GM23338 (cell line): ENCODE data around the gene NFATC3. TPM values are rescaled to one million over a fixed set of nuclear protein-coding genes. Genes with fewer than 3 reads are reported as not detected.

Experiments used
- ATAC-seq: fragments of 200-7000 bp; cut with Tn5 transposase; 3 replicates; pipeline ENCODE4 v1.9.1; 2020
- DNase-seq: peaks from one replicate; pipeline ENCODE4 v3.0.0-alpha.2; 2015; ENCODE audit warnings: low spot score
- H2AFZ ChIP-seq: fragments of 200-600 bp; sonication (generic); 2 replicates; pipeline ENCODE4 v1.8.0; 2016; ENCODE audit warnings: antibody characterized with exemption, mild to moderate bottlenecking, moderate library complexity
- H3F3A ChIP-seq: fragments of 200-600 bp; sonication (generic); replicated peaks from 2 replicates; pipeline ENCODE4 v1.8.0; 2017; ENCODE audit warnings: antibody characterized with exemption, mixed run types, low read depth
- H3K27ac ChIP-seq: fragments of 200-600 bp; sonication (generic); 2 replicates; pipeline ENCODE4 v1.6.1; 2016; ENCODE audit warnings: low read depth
- H3K27me3 ChIP-seq: fragments of 200-600 bp; sonication (generic); 2 replicates; pipeline ENCODE4 v1.8.0; 2016; ENCODE audit warnings: mild to moderate bottlenecking, mixed run types, moderate library complexity; ENCODE audit not compliant: insufficient read depth
- H3K36me3 ChIP-seq: fragments of 200-600 bp; sonication (generic); 2 replicates; pipeline ENCODE4 v1.8.0; 2016; ENCODE audit warnings: mild to moderate bottlenecking; ENCODE audit not compliant: insufficient read depth
- H3K4me1 ChIP-seq: fragments of 200-600 bp; sonication (generic); 2 replicates; pipeline ENCODE4 v1.8.0; 2016; ENCODE audit warnings: mild to moderate bottlenecking, moderate library complexity; ENCODE audit not compliant: insufficient read depth
- H3K4me2 ChIP-seq: fragments of 200-600 bp; sonication (generic); 2 replicates; pipeline ENCODE4 v1.7.1; 2017; ENCODE audit warnings: mixed run types
- H3K4me3 ChIP-seq: fragments of 200-600 bp; sonication (generic); 2 replicates; pipeline ENCODE4 v1.6.1; 2016; ENCODE audit warnings: mixed run types
- H3K79me2 ChIP-seq: fragments of 200-600 bp; sonication (generic); replicated peaks from 2 replicates; pipeline ENCODE4 v1.8.0; 2017; ENCODE audit warnings: mild to moderate bottlenecking; ENCODE audit not compliant: insufficient read depth
- H3K9me2 ChIP-seq: fragments of 200-600 bp; sonication (generic); 2 replicates; pipeline ENCODE4 v1.8.0; 2017; ENCODE audit not compliant: insufficient read depth
- H4K20me1 ChIP-seq: fragments of 200-600 bp; sonication (generic); replicated peaks from 2 replicates; pipeline ENCODE4 v1.8.0; 2017; ENCODE audit warnings: mild to moderate bottlenecking; ENCODE audit not compliant: insufficient read depth
- H3K27ac Mint-ChIP-seq: 2 replicates; pipeline ENCODE4 v1.8.0; 2020; ENCODE audit warnings: inconsistent platforms, mild to moderate bottlenecking, moderate library complexity, mixed read lengths
- H3K27me3 Mint-ChIP-seq: 3 replicates; pipeline ENCODE4 v1.8.0; 2022; ENCODE audit warnings: low read depth, mild to moderate bottlenecking, moderate library complexity, mixed read lengths, inconsistent platforms; ENCODE audit not compliant: insufficient read depth, poor library complexity
- H3K36me3 Mint-ChIP-seq: 3 replicates; pipeline ENCODE4 v1.8.0; 2021; ENCODE audit warnings: low read depth, mild to moderate bottlenecking, inconsistent platforms, moderate library complexity, mixed read lengths
- H3K4me1 Mint-ChIP-seq: 3 replicates; pipeline ENCODE4 v1.8.0; 2020; ENCODE audit warnings: mild to moderate bottlenecking, inconsistent platforms, mixed read lengths
- H3K4me3 Mint-ChIP-seq: 3 replicates; pipeline ENCODE4 v1.8.0; 2021; ENCODE audit warnings: moderate library complexity, mild to moderate bottlenecking, inconsistent platforms, mixed read lengths
- H3K9me3 Mint-ChIP-seq: 3 replicates; pipeline ENCODE4 v1.8.0; 2020; ENCODE audit warnings: moderate library complexity, mild to moderate bottlenecking, inconsistent platforms, mixed read lengths
- CREB1 ChIP-seq: fragments of 250-450 bp; sonication (Bioruptor Pico); IDR thresholded peaks from 2 replicates; pipeline ENCODE4 v1.5.0; 2020; ENCODE audit warnings: low read depth, mild to moderate bottlenecking, moderate library complexity
- EZH2phosphoT487 ChIP-seq: fragments of 200-600 bp; sonication (generic); IDR thresholded peaks from one replicate; pipeline ENCODE4 v1.8.1; 2018; ENCODE audit warnings: antibody characterized with exemption; ENCODE audit not compliant: unreplicated experiment
- NANOG ChIP-seq: IDR thresholded peaks from 2 replicates; pipeline ENCODE4 v1.6.1; 2016; ENCODE audit warnings: antibody characterized with exemption, borderline replicate concordance
- POLR2AphosphoS5 ChIP-seq: IDR thresholded peaks from 2 replicates; pipeline ENCODE4 v1.6.1; 2016; ENCODE audit warnings: antibody characterized with exemption, low read depth
- STAT1 ChIP-seq: IDR thresholded peaks from one replicate; pipeline ENCODE4 v1.6.1; 2016; ENCODE audit warnings: antibody characterized with exemption; ENCODE audit not compliant: unreplicated experiment
- ZNF331 ChIP-seq: fragments of 250-450 bp; sonication (Bioruptor Pico); IDR thresholded peaks from 2 replicates; pipeline ENCODE4 v1.5.0; 2020; ENCODE audit warnings: low read depth, mild to moderate bottlenecking, moderate library complexity
- polyA plus RNA-seq: library from polyadenylated mRNA; unstranded; fragments of >200 nt; fragmentation: Nextera tagmentation; extraction: Ambion mirVana; gene quantifications from 2 replicates; pipeline ENCODE4 v1.2.1, GENCODE V29; 2016
- total RNA-seq: library from RNA; depleted of rRNA; stranded (reverse); fragments of >200 nt; shearing (Covaris generic); gene quantifications from 2 replicates; pipeline ENCODE4 v1.2.3, GENCODE V29; 2014
- TF ChIP-seq, protein P1 (sequence below): IDR thresholded peaks from one replicate; pipeline ENCODE4 v1.6.1; 2018; ENCODE audit warnings: antibody characterized with exemption; ENCODE audit not compliant: unreplicated experiment
- TF ChIP-seq, protein P2 (sequence below): IDR thresholded peaks from 2 replicates; pipeline ENCODE4 v1.6.1; 2016; ENCODE audit warnings: antibody characterized with exemption
- TF ChIP-seq, protein P3 (sequence below): fragments of 250-450 bp; sonication (Bioruptor Pico); IDR thresholded peaks from 2 replicates; pipeline ENCODE4 v1.5.0; 2020; ENCODE audit warnings: mild to moderate bottlenecking, moderate library complexity
- TF ChIP-seq, protein P4 (sequence below), 2 experiments: fragments of 200-600 bp in 1 of 2; sonication (generic) in 1 of 2; conservative IDR thresholded peaks; 2 replicates each; pipeline versions ENCODE4 v1.5.1 to v1.6.1; 2016 to 2017; ENCODE audit warnings: antibody characterized with exemption in 2 of 2, low read depth in 2 of 2, mild to moderate bottlenecking in 2 of 2, moderate library complexity in 1 of 2

Gene NFATC3
- total and polyA plus RNA-seq, 2 experiments from 2014 or later, result 9.2 to 40.9 TPM

DNA sequence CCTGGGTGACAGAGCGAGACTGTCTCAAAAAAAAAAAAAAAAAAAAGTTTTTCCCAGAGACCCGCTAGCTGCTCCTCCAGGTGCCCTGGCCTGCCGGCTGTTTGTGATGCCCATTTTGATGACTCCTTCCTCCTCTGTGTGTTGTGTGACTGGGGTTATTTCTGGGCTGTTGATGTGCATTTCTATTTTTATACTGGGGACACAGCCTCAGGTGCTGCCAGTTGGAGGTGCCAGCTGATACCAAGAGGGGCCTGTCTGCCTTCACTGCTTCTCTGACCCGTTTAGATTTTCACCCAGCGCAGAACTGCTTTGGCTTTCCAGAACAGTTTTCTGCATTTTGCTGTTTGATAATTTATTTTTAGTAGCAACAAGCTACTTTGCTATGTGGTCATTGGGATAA is 166.7 kb downstream of the NFATC3 start:
- Histone ChIP-seq H3K27ac (no peak overlapping the region), H2AFZ (no peak overlapping the region), H3F3A (no peaks in the 10 kb centered on the region), H3K79me2 (no peaks in the 10 kb centered on the region), H3K27me3 (no peaks in the 10 kb centered on the region), H3K36me3 (no peaks in the 10 kb centered on the region), H3K4me2 (no peak overlapping the region), H3K4me3 (no peak overlapping the region), H3K4me1 (no peaks in the 10 kb centered on the region), H3K9me2 (no peaks in the 10 kb centered on the region), H4K20me1 (no peaks in the 10 kb centered on the region)
- peaks cover 6% of the 10 kb centered on the region for H3K27me3 Mint-ChIP-seq
- ATAC-seq, result no peak
- H3K4me1 Mint-ChIP-seq, result no peaks in the 10 kb centered on the region
- H3K9me3 Mint-ChIP-seq, result no peaks in the 10 kb centered on the region
- DNase-seq, result no peak
- H3K27ac Mint-ChIP-seq, result no peak overlapping the region
- H3K4me3 Mint-ChIP-seq, result no peak overlapping the region
- peaks cover 2% of the 10 kb centered on the region; the same call in 1 of the 3 replicates for H3K36me3 Mint-ChIP-seq
- TF ChIP-seq STAT1 (no peak), POLR2AphosphoS5 (no peak)

DNA sequence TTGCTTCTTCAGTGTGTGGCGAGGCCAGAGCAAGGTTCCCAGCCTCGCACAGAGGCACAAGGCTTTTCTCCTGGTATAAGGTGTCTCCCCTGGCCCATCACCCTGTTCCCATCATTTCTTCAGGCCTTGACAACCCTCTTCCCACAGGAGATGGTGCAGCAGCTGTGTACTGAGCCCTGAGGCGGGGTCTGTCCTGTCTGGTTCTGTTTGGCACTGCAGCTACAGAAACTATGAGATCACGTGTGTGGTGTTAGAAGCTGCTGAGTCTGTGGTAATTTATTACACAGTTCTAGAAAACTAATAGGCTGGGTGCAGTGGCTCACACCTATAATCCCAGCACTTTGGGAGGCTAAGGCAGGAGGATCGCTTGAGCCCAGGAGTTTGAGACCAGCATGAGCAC is 167.2 kb downstream of the NFATC3 start:
- no peak overlapping the region for H3K4me3 Mint-ChIP-seq
- H3K36me3 Mint-ChIP-seq, result peaks cover 2% of the 10 kb centered on the region; the same call in 1 of the 3 replicates
- H2AFZ ChIP-seq, result no peak overlapping the region
- no peak for DNase-seq
- no peaks in the 10 kb centered on the region for H3K9me2 ChIP-seq
- H3K36me3 ChIP-seq, result no peaks in the 10 kb centered on the region
- no peak overlapping the region for H3K27ac ChIP-seq
- no peaks in the 10 kb centered on the region for H4K20me1 ChIP-seq
- peaks cover 6% of the 10 kb centered on the region for H3K27me3 Mint-ChIP-seq
- no peak overlapping the region for H3K4me2 ChIP-seq
- no peaks in the 10 kb centered on the region for H3K9me3 Mint-ChIP-seq
- no peaks in the 10 kb centered on the region for H3K79me2 ChIP-seq
- ATAC-seq, result no peak
- H3K4me1 ChIP-seq, result no peaks in the 10 kb centered on the region
- no peaks in the 10 kb centered on the region for H3F3A ChIP-seq
- H3K27ac Mint-ChIP-seq, result no peak overlapping the region
- no peak overlapping the region for H3K4me3 ChIP-seq
- no peaks in the 10 kb centered on the region for H3K27me3 ChIP-seq
- H3K4me1 Mint-ChIP-seq, result no peaks in the 10 kb centered on the region; the same call in 2 of the 3 replicates
- TF ChIP-seq CREB1 (no peak), NANOG (no peak), STAT1 (no peak), ZNF331 (CRISPR knock-in tag) (no peak), EZH2phosphoT487 (no peak)
- TF ChIP-seq, protein P1, sequence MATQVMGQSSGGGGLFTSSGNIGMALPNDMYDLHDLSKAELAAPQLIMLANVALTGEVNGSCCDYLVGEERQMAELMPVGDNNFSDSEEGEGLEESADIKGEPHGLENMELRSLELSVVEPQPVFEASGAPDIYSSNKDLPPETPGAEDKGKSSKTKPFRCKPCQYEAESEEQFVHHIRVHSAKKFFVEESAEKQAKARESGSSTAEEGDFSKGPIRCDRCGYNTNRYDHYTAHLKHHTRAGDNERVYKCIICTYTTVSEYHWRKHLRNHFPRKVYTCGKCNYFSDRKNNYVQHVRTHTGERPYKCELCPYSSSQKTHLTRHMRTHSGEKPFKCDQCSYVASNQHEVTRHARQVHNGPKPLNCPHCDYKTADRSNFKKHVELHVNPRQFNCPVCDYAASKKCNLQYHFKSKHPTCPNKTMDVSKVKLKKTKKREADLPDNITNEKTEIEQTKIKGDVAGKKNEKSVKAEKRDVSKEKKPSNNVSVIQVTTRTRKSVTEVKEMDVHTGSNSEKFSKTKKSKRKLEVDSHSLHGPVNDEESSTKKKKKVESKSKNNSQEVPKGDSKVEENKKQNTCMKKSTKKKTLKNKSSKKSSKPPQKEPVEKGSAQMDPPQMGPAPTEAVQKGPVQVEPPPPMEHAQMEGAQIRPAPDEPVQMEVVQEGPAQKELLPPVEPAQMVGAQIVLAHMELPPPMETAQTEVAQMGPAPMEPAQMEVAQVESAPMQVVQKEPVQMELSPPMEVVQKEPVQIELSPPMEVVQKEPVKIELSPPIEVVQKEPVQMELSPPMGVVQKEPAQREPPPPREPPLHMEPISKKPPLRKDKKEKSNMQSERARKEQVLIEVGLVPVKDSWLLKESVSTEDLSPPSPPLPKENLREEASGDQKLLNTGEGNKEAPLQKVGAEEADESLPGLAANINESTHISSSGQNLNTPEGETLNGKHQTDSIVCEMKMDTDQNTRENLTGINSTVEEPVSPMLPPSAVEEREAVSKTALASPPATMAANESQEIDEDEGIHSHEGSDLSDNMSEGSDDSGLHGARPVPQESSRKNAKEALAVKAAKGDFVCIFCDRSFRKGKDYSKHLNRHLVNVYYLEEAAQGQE, result no peak
- TF ChIP-seq, protein P2, sequence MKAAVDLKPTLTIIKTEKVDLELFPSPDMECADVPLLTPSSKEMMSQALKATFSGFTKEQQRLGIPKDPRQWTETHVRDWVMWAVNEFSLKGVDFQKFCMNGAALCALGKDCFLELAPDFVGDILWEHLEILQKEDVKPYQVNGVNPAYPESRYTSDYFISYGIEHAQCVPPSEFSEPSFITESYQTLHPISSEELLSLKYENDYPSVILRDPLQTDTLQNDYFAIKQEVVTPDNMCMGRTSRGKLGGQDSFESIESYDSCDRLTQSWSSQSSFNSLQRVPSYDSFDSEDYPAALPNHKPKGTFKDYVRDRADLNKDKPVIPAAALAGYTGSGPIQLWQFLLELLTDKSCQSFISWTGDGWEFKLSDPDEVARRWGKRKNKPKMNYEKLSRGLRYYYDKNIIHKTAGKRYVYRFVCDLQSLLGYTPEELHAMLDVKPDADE, result no peak
- TF ChIP-seq, protein P3, sequence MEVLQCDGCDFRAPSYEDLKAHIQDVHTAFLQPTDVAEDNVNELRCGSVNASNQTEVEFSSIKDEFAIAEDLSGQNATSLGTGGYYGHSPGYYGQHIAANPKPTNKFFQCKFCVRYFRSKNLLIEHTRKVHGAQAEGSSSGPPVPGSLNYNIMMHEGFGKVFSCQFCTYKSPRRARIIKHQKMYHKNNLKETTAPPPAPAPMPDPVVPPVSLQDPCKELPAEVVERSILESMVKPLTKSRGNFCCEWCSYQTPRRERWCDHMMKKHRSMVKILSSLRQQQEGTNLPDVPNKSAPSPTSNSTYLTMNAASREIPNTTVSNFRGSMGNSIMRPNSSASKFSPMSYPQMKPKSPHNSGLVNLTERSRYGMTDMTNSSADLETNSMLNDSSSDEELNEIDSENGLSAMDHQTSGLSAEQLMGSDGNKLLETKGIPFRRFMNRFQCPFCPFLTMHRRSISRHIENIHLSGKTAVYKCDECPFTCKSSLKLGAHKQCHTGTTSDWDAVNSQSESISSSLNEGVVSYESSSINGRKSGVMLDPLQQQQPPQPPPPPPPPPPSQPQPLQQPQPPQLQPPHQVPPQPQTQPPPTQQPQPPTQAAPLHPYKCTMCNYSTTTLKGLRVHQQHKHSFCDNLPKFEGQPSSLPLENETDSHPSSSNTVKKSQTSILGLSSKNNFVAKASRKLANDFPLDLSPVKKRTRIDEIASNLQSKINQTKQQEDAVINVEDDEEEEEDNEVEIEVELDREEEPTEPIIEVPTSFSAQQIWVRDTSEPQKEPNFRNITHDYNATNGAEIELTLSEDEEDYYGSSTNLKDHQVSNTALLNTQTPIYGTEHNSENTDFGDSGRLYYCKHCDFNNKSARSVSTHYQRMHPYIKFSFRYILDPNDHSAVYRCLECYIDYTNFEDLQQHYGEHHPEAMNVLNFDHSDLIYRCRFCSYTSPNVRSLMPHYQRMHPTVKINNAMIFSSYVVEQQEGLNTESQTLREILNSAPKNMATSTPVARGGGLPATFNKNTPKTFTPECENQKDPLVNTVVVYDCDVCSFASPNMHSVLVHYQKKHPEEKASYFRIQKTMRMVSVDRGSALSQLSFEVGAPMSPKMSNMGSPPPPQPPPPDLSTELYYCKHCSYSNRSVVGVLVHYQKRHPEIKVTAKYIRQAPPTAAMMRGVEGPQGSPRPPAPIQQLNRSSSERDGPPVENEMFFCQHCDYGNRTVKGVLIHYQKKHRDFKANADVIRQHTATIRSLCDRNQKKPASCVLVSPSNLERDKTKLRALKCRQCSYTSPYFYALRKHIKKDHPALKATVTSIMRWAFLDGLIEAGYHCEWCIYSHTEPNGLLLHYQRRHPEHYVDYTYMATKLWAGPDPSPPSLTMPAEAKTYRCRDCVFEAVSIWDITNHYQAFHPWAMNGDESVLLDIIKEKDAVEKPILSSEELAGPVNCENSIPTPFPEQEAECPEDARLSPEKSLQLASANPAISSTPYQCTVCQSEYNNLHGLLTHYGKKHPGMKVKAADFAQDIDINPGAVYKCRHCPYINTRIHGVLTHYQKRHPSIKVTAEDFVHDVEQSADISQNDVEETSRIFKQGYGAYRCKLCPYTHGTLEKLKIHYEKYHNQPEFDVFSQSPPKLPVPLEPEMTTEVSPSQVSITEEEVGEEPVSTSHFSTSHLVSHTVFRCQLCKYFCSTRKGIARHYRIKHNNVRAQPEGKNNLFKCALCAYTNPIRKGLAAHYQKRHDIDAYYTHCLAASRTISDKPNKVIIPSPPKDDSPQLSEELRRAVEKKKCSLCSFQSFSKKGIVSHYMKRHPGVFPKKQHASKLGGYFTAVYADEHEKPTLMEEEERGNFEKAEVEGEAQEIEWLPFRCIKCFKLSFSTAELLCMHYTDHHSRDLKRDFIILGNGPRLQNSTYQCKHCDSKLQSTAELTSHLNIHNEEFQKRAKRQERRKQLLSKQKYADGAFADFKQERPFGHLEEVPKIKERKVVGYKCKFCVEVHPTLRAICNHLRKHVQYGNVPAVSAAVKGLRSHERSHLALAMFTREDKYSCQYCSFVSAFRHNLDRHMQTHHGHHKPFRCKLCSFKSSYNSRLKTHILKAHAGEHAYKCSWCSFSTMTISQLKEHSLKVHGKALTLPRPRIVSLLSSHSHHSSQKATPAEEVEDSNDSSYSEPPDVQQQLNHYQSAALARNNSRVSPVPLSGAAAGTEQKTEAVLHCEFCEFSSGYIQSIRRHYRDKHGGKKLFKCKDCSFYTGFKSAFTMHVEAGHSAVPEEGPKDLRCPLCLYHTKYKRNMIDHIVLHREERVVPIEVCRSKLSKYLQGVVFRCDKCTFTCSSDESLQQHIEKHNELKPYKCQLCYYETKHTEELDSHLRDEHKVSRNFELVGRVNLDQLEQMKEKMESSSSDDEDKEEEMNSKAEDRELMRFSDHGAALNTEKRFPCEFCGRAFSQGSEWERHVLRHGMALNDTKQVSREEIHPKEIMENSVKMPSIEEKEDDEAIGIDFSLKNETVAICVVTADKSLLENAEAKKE (CRISPR knock-in tag), result no peak
- TF ChIP-seq, protein P4, sequence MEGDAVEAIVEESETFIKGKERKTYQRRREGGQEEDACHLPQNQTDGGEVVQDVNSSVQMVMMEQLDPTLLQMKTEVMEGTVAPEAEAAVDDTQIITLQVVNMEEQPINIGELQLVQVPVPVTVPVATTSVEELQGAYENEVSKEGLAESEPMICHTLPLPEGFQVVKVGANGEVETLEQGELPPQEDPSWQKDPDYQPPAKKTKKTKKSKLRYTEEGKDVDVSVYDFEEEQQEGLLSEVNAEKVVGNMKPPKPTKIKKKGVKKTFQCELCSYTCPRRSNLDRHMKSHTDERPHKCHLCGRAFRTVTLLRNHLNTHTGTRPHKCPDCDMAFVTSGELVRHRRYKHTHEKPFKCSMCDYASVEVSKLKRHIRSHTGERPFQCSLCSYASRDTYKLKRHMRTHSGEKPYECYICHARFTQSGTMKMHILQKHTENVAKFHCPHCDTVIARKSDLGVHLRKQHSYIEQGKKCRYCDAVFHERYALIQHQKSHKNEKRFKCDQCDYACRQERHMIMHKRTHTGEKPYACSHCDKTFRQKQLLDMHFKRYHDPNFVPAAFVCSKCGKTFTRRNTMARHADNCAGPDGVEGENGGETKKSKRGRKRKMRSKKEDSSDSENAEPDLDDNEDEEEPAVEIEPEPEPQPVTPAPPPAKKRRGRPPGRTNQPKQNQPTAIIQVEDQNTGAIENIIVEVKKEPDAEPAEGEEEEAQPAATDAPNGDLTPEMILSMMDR (conservative IDR thresholded peaks at IDR 0.05; ENCODE audit: low read depth in 2 of 2), result no peak
